Measurements from ENCODE around the gene ARPC1A. TPM values are rescaled to one million over a fixed set of nuclear protein-coding genes. Genes with fewer than 3 reads are reported as not detected.
A peak's percentile ranks its signal among the peaks of the same experiment; 100 is the strongest.

The ARPC1A gene
- total RNA-seq, 1 experiment from 2014 or later: 149 TPM

GRCh38 chr7:99311702-99312101 lies 14.0 kb upstream of the ARPC1A start:
- intact Hi-C loops (cut with micrococcal nuclease): loop anchor here (2.0 kb wide), 1 partner anchor 169 kb away; no protein-coding TSS in a partner anchor
- H3K36me3 Mint-ChIP-seq (ENCODE audit: insufficient read depth, unreplicated experiment): no peaks in the 10 kb centered on the region
- H3K27me3 Mint-ChIP-seq (ENCODE audit: insufficient read depth, unreplicated experiment): no peaks in the 10 kb centered on the region
- no peak overlapping the region for H3K27ac Mint-ChIP-seq (ENCODE audit: low read depth, unreplicated experiment)
- BruUV-seq (replicated peaks): no TSS peak
- ChIA-PET POLR2A (interaction anchor here (1.0 kb wide), 1 partner anchor 169 kb away, joined by 3 read pairs; no protein-coding TSS in a partner anchor), CTCF (interaction anchor here (0.7 to 8.9 kb wide), 8 partner anchors 9 to 272 kb away, joined by 3 to 138 read pairs (median 4); no protein-coding TSS in a partner anchor)
- no peak overlapping the region for H3K4me3 Mint-ChIP-seq (ENCODE audit: unreplicated experiment)
- H3K4me1 Mint-ChIP-seq (ENCODE audit: insufficient read depth, unreplicated experiment): peaks cover 7% of the 10 kb centered on the region
- peak; percentile 16 for DNase-seq (ENCODE audit: unreplicated experiment)
- TF ChIP-seq CTCF (IDR thresholded peaks at IDR 0.05; ENCODE audit: unreplicated experiment): no peak
- H3K9me3 Mint-ChIP-seq (ENCODE audit: unreplicated experiment): peaks cover 10% of the 10 kb centered on the region

GRCh38 chr7:99312316-99313203 lies 13.1 kb upstream of the ARPC1A start:
- peak; percentile 92 for TF ChIP-seq CTCF (IDR thresholded peaks at IDR 0.05; ENCODE audit: unreplicated experiment)
- no peaks in the 10 kb centered on the region for H3K36me3 Mint-ChIP-seq (ENCODE audit: insufficient read depth, unreplicated experiment)
- intact Hi-C loops (cut with micrococcal nuclease): loop anchor here (1.0 to 2.0 kb wide), 3 partner anchors 38 to 272 kb away; no protein-coding TSS in a partner anchor
- POLR2A ChIA-PET: interaction anchor here (0.6 to 1.0 kb wide), 3 partner anchors 13 to 292 kb away, joined by 3 to 4 read pairs (median 4); partner anchors contain the start of gene ARPC1A
- DNase-seq (ENCODE audit: unreplicated experiment): peak; percentile 74
- peaks cover 7% of the 10 kb centered on the region for H3K4me1 Mint-ChIP-seq (ENCODE audit: insufficient read depth, unreplicated experiment)
- peaks cover 10% of the 10 kb centered on the region for H3K9me3 Mint-ChIP-seq (ENCODE audit: unreplicated experiment)
- H3K27ac Mint-ChIP-seq (ENCODE audit: low read depth, unreplicated experiment): no peak overlapping the region
- CTCF ChIA-PET: interaction anchor here (0.5 to 8.9 kb wide), 39 partner anchors 8 to 311 kb away, joined by 3 to 138 read pairs (median 3); partner anchors contain the start of genes ARPC1A, KPNA7 and SMURF1
- no TSS peak for BruUV-seq (replicated peaks)
- no peaks in the 10 kb centered on the region for H3K27me3 Mint-ChIP-seq (ENCODE audit: insufficient read depth, unreplicated experiment)
- no peak overlapping the region for H3K4me3 Mint-ChIP-seq (ENCODE audit: unreplicated experiment)

GRCh38 chr7:99313204-99313573 lies 12.5 kb upstream of the ARPC1A start:
- Mint-ChIP-seq H3K4me3 (ENCODE audit: unreplicated experiment) (no peak overlapping the region), H3K27ac (ENCODE audit: low read depth, unreplicated experiment) (no peak overlapping the region), H3K9me3 (ENCODE audit: unreplicated experiment) (peaks cover 10% of the 10 kb centered on the region), H3K4me1 (ENCODE audit: insufficient read depth, unreplicated experiment) (peaks cover 7% of the 10 kb centered on the region), H3K36me3 (ENCODE audit: insufficient read depth, unreplicated experiment) (no peaks in the 10 kb centered on the region), H3K27me3 (ENCODE audit: insufficient read depth, unreplicated experiment) (no peaks in the 10 kb centered on the region)
- POLR2A ChIA-PET: interaction anchor here (0.6 to 4.4 kb wide), 4 partner anchors 12 to 293 kb away, joined by 3 to 22 read pairs (median 4); partner anchors contain the start of gene ARPC1A
- intact Hi-C loops (cut with micrococcal nuclease): loop anchor here (1.0 to 2.0 kb wide), 3 partner anchors 39 to 273 kb away; no protein-coding TSS in a partner anchor
- no peak for DNase-seq (ENCODE audit: unreplicated experiment)
- no TSS peak for BruUV-seq (replicated peaks)
- CTCF ChIA-PET: interaction anchor here (0.5 to 8.9 kb wide), 39 partner anchors 8 to 311 kb away, joined by 3 to 138 read pairs (median 3); partner anchors contain the start of genes ARPC1A, KPNA7 and SMURF1
- no peak for TF ChIP-seq CTCF (IDR thresholded peaks at IDR 0.05; ENCODE audit: unreplicated experiment)

- Mint-ChIP-seq H3K9me3 (ENCODE audit: unreplicated experiment) (peaks cover 10% of the 10 kb centered on the region), H3K36me3 (ENCODE audit: insufficient read depth, unreplicated experiment) (no peaks in the 10 kb centered on the region), H3K27me3 (ENCODE audit: insufficient read depth, unreplicated experiment) (no peaks in the 10 kb centered on the region), H3K27ac (ENCODE audit: low read depth, unreplicated experiment) (no peak overlapping the region), H3K4me1 (ENCODE audit: insufficient read depth, unreplicated experiment) (peaks cover 7% of the 10 kb centered on the region), H3K4me3 (ENCODE audit: unreplicated experiment) (no peak overlapping the region)
- POLR2A ChIA-PET: interaction anchor here (1.0 to 4.4 kb wide), 3 partner anchors 9 to 173 kb away, joined by 3 to 22 read pairs (median 3); partner anchors contain the start of gene ARPC1A
- BruUV-seq (replicated peaks): no TSS peak
- intact Hi-C loops (cut with micrococcal nuclease): no loop called here
- CTCF ChIA-PET: interaction anchor here (0.5 to 8.9 kb wide), 7 partner anchors 11 to 377 kb away, joined by 3 to 138 read pairs (median 4); partner anchors contain the start of gene ARPC1A
- no peak for TF ChIP-seq CTCF (IDR thresholded peaks at IDR 0.05; ENCODE audit: unreplicated experiment)
- peak; percentile 31 for DNase-seq (ENCODE audit: unreplicated experiment)
Observed at GRCh38 chr7:99314504-99314903, 11.2 kb upstream of the ARPC1A start.
